Ishikawa (cell line): Measurements from ENCODE around the gene SP1.

Experiments
- CEBPB ChIP-seq: IDR thresholded peaks from 2 replicates; pipeline ENCODE4 v1.6.1; 2012
- CREB1 ChIP-seq: IDR thresholded peaks from 2 replicates; pipeline ENCODE4 v1.6.1; 2012; ENCODE audit warnings: low read depth
- EGR1 ChIP-seq: IDR thresholded peaks from 2 replicates; pipeline ENCODE4 v1.6.1; 2012
- EP300 ChIP-seq: IDR thresholded peaks from 2 replicates; pipeline ENCODE4 v1.6.1; 2012; ENCODE audit warnings: borderline replicate concordance
- FOXM1 ChIP-seq: IDR thresholded peaks from 2 replicates; pipeline ENCODE4 v1.6.1; 2012; ENCODE audit warnings: low read depth, borderline replicate concordance
- NFIC ChIP-seq: IDR thresholded peaks from 2 replicates; pipeline ENCODE4 v1.6.1; 2012
- RAD21 ChIP-seq: IDR thresholded peaks from 2 replicates; pipeline ENCODE4 v1.6.1; 2012; ENCODE audit warnings: low read depth
- TAF1 ChIP-seq: IDR thresholded peaks from 2 replicates; pipeline ENCODE4 v1.6.1; 2012; ENCODE audit warnings: low read depth, mild to moderate bottlenecking
- TCF12 ChIP-seq: IDR thresholded peaks from 2 replicates; pipeline ENCODE4 v1.6.1; 2012; ENCODE audit warnings: low read depth
- TEAD4 ChIP-seq: IDR thresholded peaks from 2 replicates; pipeline ENCODE4 v1.6.1; 2012
- YY1 ChIP-seq: IDR thresholded peaks from 2 replicates; pipeline ENCODE4 v1.6.1; 2012; ENCODE audit warnings: low read depth
- ZBTB7A ChIP-seq: IDR thresholded peaks from 2 replicates; pipeline ENCODE4 v1.6.1; 2012; ENCODE audit warnings: low read depth
- TF ChIP-seq, protein P1 (sequence below): IDR thresholded peaks from 2 replicates; pipeline ENCODE4 v1.6.1; 2012
- TF ChIP-seq, protein P2 (sequence below): IDR thresholded peaks from 2 replicates; pipeline ENCODE4 v1.6.1; 2012; ENCODE audit warnings: low read depth, mild to moderate bottlenecking
- TF ChIP-seq, protein P3 (sequence below): IDR thresholded peaks from 2 replicates; pipeline ENCODE4 v1.6.1; 2012

SP1 gene

DNA sequence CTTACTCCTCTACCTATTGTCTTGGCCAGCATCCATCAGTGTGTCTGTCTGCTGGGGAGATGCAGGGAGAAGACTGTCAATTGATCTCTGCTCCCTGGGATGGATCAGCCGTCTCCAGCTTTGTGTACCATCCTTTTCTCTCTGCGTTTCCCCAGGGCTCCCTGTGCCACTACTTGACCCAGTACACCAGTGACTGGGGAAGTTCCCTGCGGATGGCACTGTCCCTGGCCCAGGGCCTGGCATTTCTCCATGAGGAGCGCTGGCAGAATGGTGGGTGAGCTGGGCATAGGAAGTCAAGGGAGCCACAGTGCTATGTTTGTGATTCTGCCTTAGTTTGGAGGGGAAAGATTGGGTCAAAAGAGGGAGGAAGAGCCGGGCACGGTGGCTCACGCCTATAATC lies 48.8 kb downstream of the SP1 start:
- no peak for TF ChIP-seq CEBPB
- TF ChIP-seq CREB1: no peak

DNA sequence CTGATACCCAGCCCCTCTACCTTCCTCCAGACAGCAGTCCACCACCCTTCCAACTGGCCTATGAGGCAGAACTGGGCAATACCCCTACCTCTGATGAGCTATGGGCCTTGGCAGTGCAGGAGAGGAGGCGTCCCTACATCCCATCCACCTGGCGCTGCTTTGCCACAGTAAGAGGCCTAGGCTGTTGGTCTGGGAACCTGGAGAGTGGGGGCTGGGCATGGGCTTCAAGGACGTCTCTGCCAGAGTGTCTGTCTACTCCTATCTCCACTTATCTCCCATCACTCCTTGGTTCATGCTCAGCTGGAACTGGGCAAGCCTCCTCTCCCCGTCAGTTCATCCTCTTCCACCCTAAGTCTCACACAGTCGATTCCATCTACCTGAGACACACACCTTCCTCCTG lies 50.1 kb downstream of the SP1 start:
- TF ChIP-seq TEAD4: no peak
- TF ChIP-seq EGR1: no peak
- TF ChIP-seq, protein P1, sequence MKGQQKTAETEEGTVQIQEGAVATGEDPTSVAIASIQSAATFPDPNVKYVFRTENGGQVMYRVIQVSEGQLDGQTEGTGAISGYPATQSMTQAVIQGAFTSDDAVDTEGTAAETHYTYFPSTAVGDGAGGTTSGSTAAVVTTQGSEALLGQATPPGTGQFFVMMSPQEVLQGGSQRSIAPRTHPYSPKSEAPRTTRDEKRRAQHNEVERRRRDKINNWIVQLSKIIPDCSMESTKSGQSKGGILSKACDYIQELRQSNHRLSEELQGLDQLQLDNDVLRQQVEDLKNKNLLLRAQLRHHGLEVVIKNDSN: no peak
- no peak for TF ChIP-seq CEBPB
- no peak for TF ChIP-seq TAF1
- TF ChIP-seq NFIC: no peak
- no peak for TF ChIP-seq TCF12

- no peak for TF ChIP-seq ZBTB7A
- TF ChIP-seq EGR1: no peak
- no peak for TF ChIP-seq YY1
- no peak for TF ChIP-seq TEAD4
- TF ChIP-seq TCF12: no peak
- TF ChIP-seq, protein P2, sequence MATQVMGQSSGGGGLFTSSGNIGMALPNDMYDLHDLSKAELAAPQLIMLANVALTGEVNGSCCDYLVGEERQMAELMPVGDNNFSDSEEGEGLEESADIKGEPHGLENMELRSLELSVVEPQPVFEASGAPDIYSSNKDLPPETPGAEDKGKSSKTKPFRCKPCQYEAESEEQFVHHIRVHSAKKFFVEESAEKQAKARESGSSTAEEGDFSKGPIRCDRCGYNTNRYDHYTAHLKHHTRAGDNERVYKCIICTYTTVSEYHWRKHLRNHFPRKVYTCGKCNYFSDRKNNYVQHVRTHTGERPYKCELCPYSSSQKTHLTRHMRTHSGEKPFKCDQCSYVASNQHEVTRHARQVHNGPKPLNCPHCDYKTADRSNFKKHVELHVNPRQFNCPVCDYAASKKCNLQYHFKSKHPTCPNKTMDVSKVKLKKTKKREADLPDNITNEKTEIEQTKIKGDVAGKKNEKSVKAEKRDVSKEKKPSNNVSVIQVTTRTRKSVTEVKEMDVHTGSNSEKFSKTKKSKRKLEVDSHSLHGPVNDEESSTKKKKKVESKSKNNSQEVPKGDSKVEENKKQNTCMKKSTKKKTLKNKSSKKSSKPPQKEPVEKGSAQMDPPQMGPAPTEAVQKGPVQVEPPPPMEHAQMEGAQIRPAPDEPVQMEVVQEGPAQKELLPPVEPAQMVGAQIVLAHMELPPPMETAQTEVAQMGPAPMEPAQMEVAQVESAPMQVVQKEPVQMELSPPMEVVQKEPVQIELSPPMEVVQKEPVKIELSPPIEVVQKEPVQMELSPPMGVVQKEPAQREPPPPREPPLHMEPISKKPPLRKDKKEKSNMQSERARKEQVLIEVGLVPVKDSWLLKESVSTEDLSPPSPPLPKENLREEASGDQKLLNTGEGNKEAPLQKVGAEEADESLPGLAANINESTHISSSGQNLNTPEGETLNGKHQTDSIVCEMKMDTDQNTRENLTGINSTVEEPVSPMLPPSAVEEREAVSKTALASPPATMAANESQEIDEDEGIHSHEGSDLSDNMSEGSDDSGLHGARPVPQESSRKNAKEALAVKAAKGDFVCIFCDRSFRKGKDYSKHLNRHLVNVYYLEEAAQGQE: no peak
- no peak for TF ChIP-seq CEBPB
- TF ChIP-seq TAF1: no peak
These were observed 51.2 kb downstream of the SP1 start for GRCh38 chr12:53431187-53431586.

DNA sequence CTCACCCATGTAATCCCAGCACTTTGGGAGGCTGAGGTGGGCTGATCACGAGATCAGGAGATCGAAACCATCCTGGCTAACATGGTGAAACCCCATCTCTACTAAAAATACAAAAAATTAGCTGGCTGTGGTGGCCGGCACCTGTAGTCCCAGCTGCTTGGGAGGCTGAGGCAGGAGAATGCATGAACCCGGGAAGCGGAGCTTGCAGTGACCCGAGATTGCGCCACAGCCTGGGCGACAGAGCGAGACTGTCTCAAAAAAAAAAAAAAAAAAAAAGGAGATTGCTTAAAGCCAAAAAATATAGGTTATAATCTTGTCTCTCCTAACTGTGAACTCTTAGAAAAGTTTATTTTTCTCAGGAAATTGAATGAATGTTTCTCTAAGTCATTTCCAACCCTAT lies 55.4 kb downstream of the SP1 start:
- 0 out of 2 replicates have a peak, but pooled peaks have one; percentile 40 for TF ChIP-seq CEBPB

GRCh38 chr12:53441040-53441833 lies 61.3 kb downstream of the SP1 start, which contains the start of gene PRR13:
TSS of gene PRR13 (plus strand) at chr12:53441734. CDS start at chr12:53442715, 981 bp downstream.
- TF ChIP-seq YY1 (no peak; the same call in none of the 2 replicates), EGR1 (no peak), EP300 (no peak), NFIC (no peak), TAF1 (peak; percentile 74; the same call in 1 of the 2 replicates), FOXM1 (no peak), TEAD4 (peak; percentile 55), RAD21 (no peak), ZBTB7A (no peak), CEBPB (peak; percentile 94)
- TF ChIP-seq, protein P1: peak; percentile 77
- TF ChIP-seq, protein P2: no peak
- TF ChIP-seq, protein P3, sequence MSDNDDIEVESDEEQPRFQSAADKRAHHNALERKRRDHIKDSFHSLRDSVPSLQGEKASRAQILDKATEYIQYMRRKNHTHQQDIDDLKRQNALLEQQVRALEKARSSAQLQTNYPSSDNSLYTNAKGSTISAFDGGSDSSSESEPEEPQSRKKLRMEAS: peak; percentile 85

- TF ChIP-seq NFIC (no peak), ZBTB7A (no peak), TCF12 (no peak), CEBPB (no peak), CREB1 (no peak), YY1 (no peak), TAF1 (no peak), FOXM1 (no peak), EP300 (no peak), EGR1 (no peak), RAD21 (no peak), TEAD4 (no peak)
- TF ChIP-seq, protein P3: no peak
- TF ChIP-seq, protein P2: no peak
- TF ChIP-seq, protein P1: no peak
These were observed 64.0 kb downstream of the SP1 start for GRCh38 chr12:53443955-53444354.
